Breast epithelium (tissue), 4 donors: ENCODE data around the gene XPC. TPM values are rescaled to one million over a fixed set of nuclear protein-coding genes. Genes with fewer than 3 reads are reported as not detected.

Source experiments
- DNase-seq, 2 donors: peaks; one replicate each; pipeline ENCODE4 v3.0.0-alpha.2; 2019; ENCODE audit warnings: low spot score in 2 of 2
- H3K27ac ChIP-seq, 2 donors: fragments of 200-600 bp; sonication (generic) in 1 of 2; one replicate each; pipeline ENCODE4 v1.5.1; 2016 to 2019; ENCODE audit warnings: mild to moderate bottlenecking in 1 of 2
- H3K27me3 ChIP-seq, 2 donors: fragments of 200-600 bp; sonication (generic) in 1 of 2; one replicate each; pipeline versions ENCODE4 v1.5.1 to v1.6.0; 2017 to 2019; ENCODE audit warnings: control low read depth in 1 of 2, mild to moderate bottlenecking in 1 of 2
- H3K36me3 ChIP-seq: fragments of 200-600 bp; one replicate; pipeline ENCODE4 v1.5.1; 2019
- H3K4me1 ChIP-seq, 2 donors: fragments of 200-600 bp; sonication (generic); one replicate each; pipeline ENCODE4 v1.5.1; 2016 to 2019; ENCODE audit warnings: control low read depth in 1 of 2
- H3K4me3 ChIP-seq, 3 donors: fragments of 200-600 bp; sonication (generic); 1 replicate in 2 of 3; 2 replicates in 1 of 3; pipeline ENCODE4 v1.5.1; 2016 to 2019; ENCODE audit warnings: mild to moderate bottlenecking in 3 of 3, moderate library complexity in 2 of 3
- H3K9me3 ChIP-seq, 2 donors: fragments of 200-600 bp; sonication (generic) in 1 of 2; one replicate each; pipeline ENCODE4 v1.5.1; 2016 to 2019; ENCODE audit warnings: control low read depth in 1 of 2
- CTCF ChIP-seq, 3 donors: fragments of 450-650 bp; IDR thresholded peaks; one replicate each; pipeline ENCODE4 v1.5.1; 2016 to 2017; ENCODE audit warnings: antibody characterized with exemption in 3 of 3, mild to moderate bottlenecking in 3 of 3, moderate library complexity in 3 of 3
- POLR2A ChIP-seq: fragments of 450-650 bp; IDR thresholded peaks from one replicate; pipeline ENCODE4 v1.6.1; 2016; ENCODE audit warnings: antibody characterized with exemption, mild to moderate bottlenecking, moderate library complexity
- POLR2AphosphoS5 ChIP-seq, 3 donors: sonication (generic); formaldehyde crosslinking; IDR thresholded peaks; one replicate each; pipeline ENCODE4 v1.6.1; 2017; ENCODE audit warnings: antibody characterized with exemption in 3 of 3
- intact Hi-C: fragments of 100-400 bp; cut with DNase I; formaldehyde crosslinking; loops from one replicate; pipeline ENCODE4 v1.15.1; 2023; ENCODE audit warnings: low total_unique reads
- total RNA-seq, 3 donors: library from RNA; depleted of rRNA; stranded (reverse); fragments of >200 nt; gene quantifications; one replicate each; pipeline ENCODE4 v1.1.0, GENCODE V29; 2016

XPC gene
- total RNA-seq, 3 donors from 2014 or later: 57.4 to 74.2 (median 61.3) TPM

GRCh38 chr3:14126887-14127505, 51.4 kb downstream of the XPC start:
- no peak for TF ChIP-seq POLR2A
- TF ChIP-seq CTCF (IDR thresholded peaks at IDR 0.05): no peak
- no peak for TF ChIP-seq POLR2AphosphoS5 (IDR thresholded peaks at IDR 0.05)
- H3K9me3 ChIP-seq: no peaks in the 10 kb centered on the region
- H3K4me1 ChIP-seq: peaks cover 0 to 23% of the 10 kb centered on the region in 2 donors
- no peaks in the 10 kb centered on the region for H3K27me3 ChIP-seq
- peak overlapping the region; percentile 89 to 99 (median 95) for H3K4me3 ChIP-seq
- intact Hi-C loops: loop anchor here (5.0 to 10.0 kb wide), 2 partner anchors 232 to 1230 kb away; no protein-coding TSS in a partner anchor
- DNase-seq: no peak
- no peaks in the 10 kb centered on the region for H3K36me3 ChIP-seq
- peak overlapping the region; percentile 97 to 98 for H3K27ac ChIP-seq

- DNase-seq: no peak
- TF ChIP-seq CTCF (IDR thresholded peaks at IDR 0.05) (no peak), POLR2A (no peak), POLR2AphosphoS5 (IDR thresholded peaks at IDR 0.05) (no peak)
- Histone ChIP-seq H3K4me1 (peaks cover 0 to 23% of the 10 kb centered on the region in 2 donors), H3K36me3 (no peaks in the 10 kb centered on the region), H3K9me3 (no peaks in the 10 kb centered on the region), H3K27me3 (no peaks in the 10 kb centered on the region), H3K4me3 (peak overlapping the region; percentile 89 to 99 (median 95)), H3K27ac (peak overlapping the region; percentile 97 to 98)
- intact Hi-C loops: loop anchor here (5.0 to 10.0 kb wide), 2 partner anchors 231 to 1229 kb away; no protein-coding TSS in a partner anchor
These were observed 52.1 kb downstream of the XPC start for GRCh38 chr3:14126017-14126886.

GRCh38 chr3:14125193-14126016, 53.0 kb downstream of the XPC start:
- H3K27ac ChIP-seq: peak overlapping the region; percentile 97 to 98
- intact Hi-C loops: loop anchor here (5.0 to 10.0 kb wide), 2 partner anchors 231 to 1228 kb away; no protein-coding TSS in a partner anchor
- peak in 1 of 2 donors; percentile 48 for DNase-seq
- no peaks in the 10 kb centered on the region for H3K36me3 ChIP-seq
- H3K27me3 ChIP-seq: no peaks in the 10 kb centered on the region
- H3K4me3 ChIP-seq: peak overlapping the region; percentile 89 to 99 (median 95)
- no peaks in the 10 kb centered on the region for H3K9me3 ChIP-seq
- peaks cover 0 to 23% of the 10 kb centered on the region in 2 donors for H3K4me1 ChIP-seq
- peak in 1 of 3 donors; percentile 0 for TF ChIP-seq POLR2AphosphoS5 (IDR thresholded peaks at IDR 0.05)
- no peak for TF ChIP-seq CTCF (IDR thresholded peaks at IDR 0.05)
- peak; percentile 5 for TF ChIP-seq POLR2A

- intact Hi-C loops: loop anchor here (5.0 to 10.0 kb wide), 2 partner anchors 230 to 1227 kb away; no protein-coding TSS in a partner anchor
- Histone ChIP-seq H3K4me3 (peak within 1 kb of the TSS; percentile 89 to 99 (median 95)), H3K27ac (peak within 1 kb of the TSS; percentile 97 to 98), H3K9me3 (no peaks in the 10 kb centered on the region), H3K27me3 (no peaks in the 10 kb centered on the region), H3K36me3 (no peaks in the 10 kb centered on the region), H3K4me1 (peaks cover 0 to 23% of the 10 kb centered on the region in 2 donors)
- peak; percentile 50 to 79 (median 77) for TF ChIP-seq POLR2AphosphoS5 (IDR thresholded peaks at IDR 0.05)
- TF ChIP-seq CTCF (IDR thresholded peaks at IDR 0.05): peak in 2 of 3 donors; percentile 6 to 16
- TF ChIP-seq POLR2A: peak; percentile 55
- DNase-seq: peak; percentile 98
These were observed 53.7 kb downstream of the XPC start, which contains the start of the genes CHCHD4 and TMEM43 for GRCh38 chr3:14124615-14125192. Gene CHCHD4 (minus strand): TSS chr3:14124870. CDS start chr3:14124676, 194 bp downstream. Gene TMEM43 (plus strand): TSS chr3:14125052. CDS start chr3:14125194, 142 bp downstream.
